HepG2 (cell line): ENCODE results near the gene PAQR5. TPM values are rescaled to one million over a fixed set of nuclear protein-coding genes. Genes with fewer than 3 reads are reported as not detected.

Experiments used
- ATAC-seq: fragments of 200-7000 bp; cut with Tn5 transposase; 3 replicates; pipeline ENCODE4 v1.9.1; 2020; ENCODE audit warnings: mild to moderate bottlenecking, moderate library complexity
- BruUV-seq: library from RNA; stranded (reverse); fragments of 400-500 nt; replicated peaks from 2 replicates; lab custom pipeline; 2021; lab: Mats Ljungman, UMichigan
- CTCF ChIA-PET: fragments of 300-600 bp; formaldehyde crosslinking; extraction: SDS; loops from one replicate; lab custom pipeline; 2021; ENCODE audit warnings: low total read pairs, inconsistent platforms, low intra/inter-chr PET ratio; lab: Yijun Ruan, JAX
- POLR2A ChIA-PET: fragments of 350-600 bp; sonication (Branson Sonifier 250); formaldehyde crosslinking; loops from one replicate; lab custom pipeline; 2020; ENCODE audit warnings: antibody characterized with exemption, inconsistent platforms; lab: Yijun Ruan, JAX
- DNase-seq: peaks from one replicate; pipeline ENCODE4 v3.0.0-alpha.2; 2015; ENCODE audit warnings: low spot score
- FAIRE-seq: peaks from 3 replicates; lab custom pipeline; 2011; peaks lifted over from hg19 to GRCh38; lab: Jason Lieb, UNC
- H2AFZ ChIP-seq: one replicate; pipeline ENCODE4 v1.6.1; 2011; ENCODE audit warnings: low read length, inconsistent platforms
- H3K27ac ChIP-seq: fragments of 300-600 bp; 3 replicates; pipeline ENCODE4 v1.8.0; 2011; ENCODE audit warnings: mixed run types, mild to moderate bottlenecking, mixed read lengths, low read length, inconsistent platforms; ENCODE audit not compliant: insufficient read depth; ENCODE audit errors: extremely low read length
- H3K27me3 ChIP-seq, 2 experiments: fragments of 200-600 bp in 1 of 2; 2 replicates in 1 of 2; 3 replicates in 1 of 2; pipeline versions ENCODE4 v1.6.0 to v1.8.0; 2011; ENCODE audit warnings: low read length in 2 of 2, mild to moderate bottlenecking in 2 of 2, moderate library complexity in 2 of 2, inconsistent platforms in 1 of 2; ENCODE audit not compliant: insufficient read depth in 2 of 2, control insufficient read depth in 1 of 2
- H3K36me3 ChIP-seq, 2 experiments: fragments of 200-600 bp in 1 of 2; replicated peaks in 1 of 2; 2 replicates in 1 of 2; 3 replicates in 1 of 2; pipeline versions ENCODE4 v1.5.1 to v1.8.0; 2011; ENCODE audit warnings: low read length in 2 of 2, inconsistent platforms in 1 of 2; ENCODE audit not compliant: insufficient read depth in 2 of 2, control insufficient read depth in 1 of 2
- H3K4me1 ChIP-seq: 2 replicates; pipeline ENCODE4 v1.5.1; 2012; ENCODE audit warnings: low read length, inconsistent platforms; ENCODE audit not compliant: insufficient read depth
- H3K4me2 ChIP-seq: 2 replicates; pipeline ENCODE4 v1.6.0; 2011; ENCODE audit warnings: low read depth, low read length, inconsistent platforms
- H3K4me3 ChIP-seq, 3 experiments: fragments of 200-600 bp in 1 of 3; sonication (generic), shearing (Covaris generic) in 1 of 3; replicated peaks in 1 of 3; 2 replicates each; pipeline ENCODE4 v1.5.1; 2011 to 2016; ENCODE audit warnings: low read length in 3 of 3, inconsistent platforms in 2 of 3, low read depth in 2 of 3, mild to moderate bottlenecking in 2 of 3, control low read depth in 1 of 3, mixed read lengths in 1 of 3; ENCODE audit not compliant: insufficient read depth in 1 of 3
- H3K79me2 ChIP-seq: one replicate; pipeline ENCODE4 v1.6.1; 2011; ENCODE audit warnings: low read length, inconsistent platforms; ENCODE audit not compliant: insufficient read depth
- H3K9ac ChIP-seq: 2 replicates; pipeline ENCODE4 v1.6.0; 2011; ENCODE audit warnings: mild to moderate bottlenecking, low read depth, low read length, inconsistent platforms; ENCODE audit not compliant: insufficient read depth
- H3K9me3 ChIP-seq: 2 replicates; pipeline ENCODE4 v1.5.1; 2012; ENCODE audit warnings: mild to moderate bottlenecking, low read length
- H4K20me1 ChIP-seq: 2 replicates; pipeline ENCODE4 v1.6.0; 2011; ENCODE audit warnings: inconsistent platforms, mild to moderate bottlenecking, low read length, moderate library complexity; ENCODE audit not compliant: insufficient read depth
- EED ChIP-seq: sonication (generic); formaldehyde crosslinking; IDR thresholded peaks from 2 replicates; pipeline ENCODE4 v1.5.0; 2020; ENCODE audit warnings: mild to moderate bottlenecking, missing genetic modification reagents
- MAFF ChIP-seq: IDR thresholded peaks from 2 replicates; pipeline ENCODE4 v1.6.1; 2011; ENCODE audit warnings: low read depth, low read length, improper control_type of control experiment
- PBX3 ChIP-seq: sonication (generic); formaldehyde crosslinking; IDR thresholded peaks from 2 replicates; pipeline ENCODE4 v1.8.1; 2023; ENCODE audit warnings: missing genetic modification reagents, inconsistent platforms, borderline replicate concordance
- ZBED4 ChIP-seq: sonication (generic); formaldehyde crosslinking; IDR thresholded peaks from 2 replicates; pipeline ENCODE4 v1.4.0; 2020; ENCODE audit warnings: missing genetic modification reagents, borderline replicate concordance
- ZC3H13 ChIP-seq: sonication (generic); formaldehyde crosslinking; IDR thresholded peaks from 2 replicates; pipeline ENCODE4 v1.8.1; 2023; ENCODE audit warnings: mild to moderate bottlenecking, missing genetic modification reagents, moderate library complexity
- ZNF207 ChIP-seq: fragments of 450-650 bp; IDR thresholded peaks from 2 replicates; pipeline ENCODE4 v1.6.1; 2016; ENCODE audit warnings: antibody characterized with exemption, borderline replicate concordance
- ZNF577 ChIP-seq: sonication (generic); formaldehyde crosslinking; IDR thresholded peaks from 2 replicates; pipeline ENCODE4 v1.4.0; 2020; ENCODE audit warnings: mild to moderate bottlenecking, low read depth, missing genetic modification reagents, borderline replicate concordance
- ZNF644 ChIP-seq: IDR thresholded peaks from 2 replicates; pipeline ENCODE4 v1.6.1; 2016; ENCODE audit warnings: low read depth
- ZNF660 ChIP-seq: sonication (generic); formaldehyde crosslinking; IDR thresholded peaks from 2 replicates; pipeline ENCODE4 v1.5.1; 2020; ENCODE audit warnings: mild to moderate bottlenecking, low read depth, missing genetic modification reagents, borderline replicate concordance
- ZNF737 ChIP-seq: sonication (generic); formaldehyde crosslinking; IDR thresholded peaks from 2 replicates; pipeline ENCODE4 v1.5.0; 2020; ENCODE audit warnings: missing genetic modification reagents, mild to moderate bottlenecking, borderline replicate concordance
- ZNF850 ChIP-seq: sonication (generic); formaldehyde crosslinking; conservative IDR thresholded peaks from 2 replicates; pipeline ENCODE4 v1.9.0; 2021; ENCODE audit warnings: mild to moderate bottlenecking, missing genetic modification reagents
- WGBS: methylation state at CpG from one replicate; pipeline ENCODE4 v1.1.6; 2017; ENCODE audit warnings: low lambda C conversion rate; 5-methylcytosine and 5-hydroxymethylcytosine counted together
- in situ Hi-C: cut with HindIII; loops from 2 replicates; pipeline ENCODE4 v1.10.0; 2017; ENCODE audit warnings: low pct_unique_long_range_greater_than_20kb; ENCODE audit not compliant: extremely low pct_ligation_motif_present
- intact Hi-C: fragments of 100-400 bp; cut with micrococcal nuclease; formaldehyde crosslinking; loops from one replicate; pipeline ENCODE4 v1.10.0; 2022; ENCODE audit not compliant: unreplicated experiment
- polyA plus RNA-seq, 8 experiments: library from polyadenylated mRNA; depleted of rRNA in 3 of 8; stranded (reverse) in 7 of 8; unstranded in 1 of 8; fragments of >200 nt; fragmentation: Illumina TruSeq in 4 of 8; extraction: Trizol in 4 of 8; gene quantifications; 2 replicates each; pipeline versions ENCODE4 v1.2.1 to v1.2.3, GENCODE V29; 2011 to 2016; ENCODE audit warnings: low read depth in 4 of 8, missing spikeins in 1 of 8, mixed read lengths in 1 of 8; ENCODE audit not compliant: insufficient read depth in 1 of 8
- total RNA-seq, 5 experiments: library from RNA; depleted of rRNA; stranded (reverse); fragments of >200 nt; fragmentation: Illumina TruSeq; extraction: Trizol; gene quantifications; 2 replicates each; pipeline ENCODE4 v1.2.3, GENCODE V29; 2016; ENCODE audit warnings: low read depth in 1 of 5

The PAQR5 gene
- total and polyA plus RNA-seq, 2 of the 13 experiments (the other 11 are each of a cell fraction or from before 2014, with no cell fraction given): 0.53 to 1.3 TPM

GRCh38 chr15:69346112-69346511 lies 47.4 kb downstream of the PAQR5 start:
- no peak overlapping the region for H3K9ac ChIP-seq
- no peaks in the 10 kb centered on the region for H3K4me1 ChIP-seq
- no peak overlapping the region for H3K4me2 ChIP-seq
- no TSS peak for BruUV-seq
- no peaks in the 10 kb centered on the region for H3K36me3 ChIP-seq
- H3K27me3 ChIP-seq: no peaks in the 10 kb centered on the region
- H3K79me2 ChIP-seq: no peaks in the 10 kb centered on the region
- H3K9me3 ChIP-seq: no peaks in the 10 kb centered on the region
- POLR2A ChIA-PET: no interaction called here
- FAIRE-seq: no peak
- H3K27ac ChIP-seq: no peak overlapping the region
- H3K4me3 ChIP-seq: no peak overlapping the region
- no peak for DNase-seq
- no peaks in the 10 kb centered on the region for H4K20me1 ChIP-seq
- in situ Hi-C loops: no loop called here
- intact Hi-C loops: no loop called here
- TF ChIP-seq MAFF (no peak), ZNF850 (no peak), EED (no peak), ZNF737 (CRISPR knock-in tag) (no peak)
- CTCF ChIA-PET: no interaction called here
- no peak overlapping the region for H2AFZ ChIP-seq
- 58% methylated on average over 5 of the region's 5 CpGs for WGBS
- ATAC-seq: no peak

- Histone ChIP-seq H2AFZ (no peak overlapping the region), H3K36me3 (no peaks in the 10 kb centered on the region), H3K4me2 (no peak overlapping the region), H3K9me3 (no peaks in the 10 kb centered on the region), H3K79me2 (no peaks in the 10 kb centered on the region), H3K27ac (no peak overlapping the region), H3K27me3 (no peaks in the 10 kb centered on the region; a peak in 1 of 5 replicates), H4K20me1 (no peaks in the 10 kb centered on the region), H3K4me3 (no peak overlapping the region), H3K4me1 (no peaks in the 10 kb centered on the region), H3K9ac (no peak overlapping the region)
- BruUV-seq: no TSS peak
- ChIA-PET CTCF (no interaction called here), POLR2A (no interaction called here)
- intact Hi-C loops: no loop called here
- in situ Hi-C loops: no loop called here
- FAIRE-seq (no peak), DNase-seq (no peak), ATAC-seq (no peak)
- 65% methylated on average over 4 of the region's 4 CpGs for WGBS
- TF ChIP-seq ZNF577 (CRISPR knock-in tag) (no peak), ZBED4 (CRISPR knock-in tag) (no peak), ZNF644 (CRISPR knock-in tag) (no peak), PBX3 (CRISPR knock-in tag) (no peak), ZNF207 (no peak), ZNF660 (CRISPR knock-in tag) (no peak), ZC3H13 (CRISPR knock-in tag) (no peak)
Observed at GRCh38 chr15:69351333-69351732, 52.6 kb downstream of the PAQR5 start.
